Thoracic aorta (tissue), 2 donors: Measurements from ENCODE around the gene EXOSC9. TPM values are rescaled to one million over a fixed set of nuclear protein-coding genes. Genes with fewer than 3 reads are reported as not detected.

ENCODE experiments used
- ATAC-seq: fragments of 150-250 bp; one replicate; pipeline ENCODE4 v1.8.0; 2017; ENCODE audit warnings: low read depth; ENCODE audit not compliant: insufficient number of reproducible peaks, low FRiP score
- DNase-seq: peaks from one replicate; pipeline ENCODE4 v3.0.0-alpha.2; 2020; ENCODE audit warnings: low spot score
- H3K27ac ChIP-seq, 2 donors: fragments of 200-600 bp; sonication (generic); 1 replicate in 1 of 2; 2 replicates in 1 of 2; pipeline ENCODE4 v1.5.1; 2016; ENCODE audit warnings: mild to moderate bottlenecking in 2 of 2, moderate library complexity in 2 of 2
- H3K27me3 ChIP-seq: fragments of 200-600 bp; sonication (generic); replicated peaks from 2 replicates; pipeline ENCODE4 v1.6.0; 2016; ENCODE audit warnings: mild to moderate bottlenecking; ENCODE audit not compliant: insufficient read depth
- H3K36me3 ChIP-seq: fragments of 200-600 bp; sonication (generic); one replicate; pipeline ENCODE4 v1.5.1; 2016
- H3K4me1 ChIP-seq, 2 donors: fragments of 200-600 bp; sonication (generic); 1 replicate in 1 of 2; 2 replicates in 1 of 2; pipeline versions ENCODE4 v1.5.1 to v1.6.0; 2016; ENCODE audit warnings: low read depth in 2 of 2, mild to moderate bottlenecking in 1 of 2; ENCODE audit not compliant: control insufficient read depth in 1 of 2
- H3K4me3 ChIP-seq: fragments of 200-600 bp; sonication (generic); 2 replicates; pipeline ENCODE4 v1.5.1; 2016; ENCODE audit warnings: mild to moderate bottlenecking
- H3K9me3 ChIP-seq: fragments of 200-600 bp; sonication (generic); 2 replicates; pipeline ENCODE4 v1.5.1; 2016
- total RNA-seq, 2 donors: library from RNA; depleted of rRNA; stranded (reverse); fragments of >200 nt; gene quantifications; one replicate each; pipeline versions ENCODE4 v1.1.0 to v1.2.3, GENCODE V29; 2016
- TF ChIP-seq, protein P1 (sequence below): fragments of 200-600 bp; sonication (generic); IDR thresholded peaks from one replicate; pipeline ENCODE4 v1.5.1; 2019; ENCODE audit warnings: antibody characterized with exemption

Gene EXOSC9
- total RNA-seq, 2 donors from 2014 or later: 25.3 to 27.8 TPM

DNA sequence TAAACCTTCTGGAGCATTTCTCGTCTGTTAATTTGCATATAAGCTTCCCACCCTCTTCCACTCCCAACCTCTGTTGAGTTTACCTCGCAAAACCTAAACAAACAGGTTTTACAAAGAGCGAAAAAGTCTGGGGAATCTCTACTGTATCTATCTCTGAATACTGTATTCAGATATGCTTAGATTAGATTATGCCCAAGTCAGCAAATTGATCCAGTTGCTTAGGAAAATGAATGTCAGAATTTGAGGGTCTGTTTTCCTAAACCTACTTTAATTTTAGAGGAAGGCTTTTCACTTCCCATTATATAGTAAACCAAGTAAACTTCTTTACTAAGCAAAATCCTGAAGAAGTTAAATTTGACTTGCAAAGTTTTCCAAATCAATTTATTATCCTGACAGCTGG is 15.9 kb downstream of the EXOSC9 start:
- H3K4me1 ChIP-seq: no peaks in the 10 kb centered on the region
- H3K27ac ChIP-seq: no peak overlapping the region
- DNase-seq (no peak), ATAC-seq (no peak)
- TF ChIP-seq, protein P1, sequence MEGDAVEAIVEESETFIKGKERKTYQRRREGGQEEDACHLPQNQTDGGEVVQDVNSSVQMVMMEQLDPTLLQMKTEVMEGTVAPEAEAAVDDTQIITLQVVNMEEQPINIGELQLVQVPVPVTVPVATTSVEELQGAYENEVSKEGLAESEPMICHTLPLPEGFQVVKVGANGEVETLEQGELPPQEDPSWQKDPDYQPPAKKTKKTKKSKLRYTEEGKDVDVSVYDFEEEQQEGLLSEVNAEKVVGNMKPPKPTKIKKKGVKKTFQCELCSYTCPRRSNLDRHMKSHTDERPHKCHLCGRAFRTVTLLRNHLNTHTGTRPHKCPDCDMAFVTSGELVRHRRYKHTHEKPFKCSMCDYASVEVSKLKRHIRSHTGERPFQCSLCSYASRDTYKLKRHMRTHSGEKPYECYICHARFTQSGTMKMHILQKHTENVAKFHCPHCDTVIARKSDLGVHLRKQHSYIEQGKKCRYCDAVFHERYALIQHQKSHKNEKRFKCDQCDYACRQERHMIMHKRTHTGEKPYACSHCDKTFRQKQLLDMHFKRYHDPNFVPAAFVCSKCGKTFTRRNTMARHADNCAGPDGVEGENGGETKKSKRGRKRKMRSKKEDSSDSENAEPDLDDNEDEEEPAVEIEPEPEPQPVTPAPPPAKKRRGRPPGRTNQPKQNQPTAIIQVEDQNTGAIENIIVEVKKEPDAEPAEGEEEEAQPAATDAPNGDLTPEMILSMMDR: no peak
- no peaks in the 10 kb centered on the region for H3K27me3 ChIP-seq
- no peaks in the 10 kb centered on the region for H3K9me3 ChIP-seq
- peaks cover 22% of the 10 kb centered on the region for H3K36me3 ChIP-seq
- H3K4me3 ChIP-seq: no peak overlapping the region

DNA sequence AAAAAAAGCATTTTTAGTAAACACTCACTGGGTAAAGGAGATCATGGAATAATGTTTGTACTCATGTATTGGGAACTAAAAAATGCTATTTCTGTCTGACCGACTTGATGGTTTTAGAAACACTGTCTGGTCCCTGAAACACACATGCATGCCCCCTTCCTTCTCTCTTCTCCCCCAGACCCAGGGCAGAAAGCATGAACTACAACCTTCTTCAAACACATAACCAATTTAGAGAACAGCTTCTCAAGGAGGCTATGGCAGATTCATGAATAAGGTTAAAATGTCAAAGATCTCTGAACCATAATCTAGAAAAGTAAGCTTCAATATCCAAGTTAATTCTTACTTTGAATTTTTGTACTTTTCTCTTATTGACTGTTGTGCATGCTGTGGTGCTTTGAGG is 16.6 kb downstream of the EXOSC9 start:
- DNase-seq: no peak
- TF ChIP-seq, protein P1: no peak
- no peak for ATAC-seq
- Histone ChIP-seq H3K9me3 (no peaks in the 10 kb centered on the region), H3K4me3 (no peak overlapping the region), H3K4me1 (peaks cover under 1% of the 10 kb centered on the region in 2 donors), H3K36me3 (peaks cover 17% of the 10 kb centered on the region), H3K27me3 (no peaks in the 10 kb centered on the region), H3K27ac (no peak overlapping the region)

- Histone ChIP-seq H3K27me3 (no peaks in the 10 kb centered on the region), H3K9me3 (no peaks in the 10 kb centered on the region), H3K36me3 (peaks cover 12% of the 10 kb centered on the region), H3K4me1 (peaks cover 6% of the 10 kb centered on the region in 2 donors), H3K27ac (no peak overlapping the region), H3K4me3 (no peak overlapping the region)
- DNase-seq: no peak
- TF ChIP-seq, protein P1: no peak
- no peak for ATAC-seq
These were observed 17.1 kb downstream of the EXOSC9 start for GRCh38 chr4:121818215-121818614.

GRCh38 chr4:121819216-121819965 is 18.3 kb downstream of the EXOSC9 start:
- Histone ChIP-seq H3K4me1 (peaks cover 9% of the 10 kb centered on the region in 2 donors), H3K4me3 (no peak overlapping the region), H3K36me3 (peaks cover 9% of the 10 kb centered on the region), H3K27ac (no peak overlapping the region), H3K9me3 (no peaks in the 10 kb centered on the region), H3K27me3 (no peaks in the 10 kb centered on the region)
- TF ChIP-seq, protein P1: no peak
- DNase-seq (no peak), ATAC-seq (no peak)

DNA sequence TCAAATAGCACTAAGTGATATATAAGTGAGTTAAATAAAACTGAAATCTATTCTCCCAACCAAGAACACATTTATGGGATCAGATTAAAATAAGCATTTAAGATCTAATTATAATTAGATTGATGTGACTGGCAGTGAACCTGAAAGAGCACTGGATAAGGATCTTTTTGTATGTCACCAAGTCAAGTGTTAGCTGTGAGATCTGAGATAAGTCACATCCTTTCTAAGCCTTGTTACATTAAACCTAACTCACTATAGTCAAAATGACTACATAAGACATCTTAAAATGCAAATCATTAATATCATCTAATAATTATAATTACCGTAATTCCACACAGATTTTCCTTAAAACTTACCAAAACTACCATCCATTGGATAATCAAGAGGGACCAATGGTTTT is 20.9 kb downstream of the EXOSC9 start:
- Histone ChIP-seq H3K9me3 (no peaks in the 10 kb centered on the region), H3K4me3 (no peak overlapping the region)

More for the DNA sequence above, 20.9 kb downstream of the EXOSC9 start:
- ATAC-seq: no peak
- DNase-seq: no peak
- Histone ChIP-seq H3K27me3 (no peaks in the 10 kb centered on the region), H3K4me1 (peaks cover 9% of the 10 kb centered on the region in 2 donors), H3K36me3 (peaks cover 4% of the 10 kb centered on the region), H3K27ac (no peak overlapping the region)
- TF ChIP-seq, protein P1: no peak
